CD14-positive monocyte (primary cell): ENCODE results near the gene PON2. TPM values are rescaled to one million over a fixed set of nuclear protein-coding genes. Genes with fewer than 3 reads are reported as not detected.

Experiments used
- DNase-seq, 3 donors: peaks; one replicate each; pipeline ENCODE4 v3.0.0-alpha.2; 2011 to 2022
- H2AFZ ChIP-seq: 2 replicates; pipeline ENCODE4 v1.6.0; 2012; ENCODE audit warnings: mild to moderate bottlenecking, low read depth, low read length, inconsistent platforms; ENCODE audit not compliant: insufficient read depth, poor library complexity, severe bottlenecking
- H3K27ac ChIP-seq, 2 donors: 1 replicate in 1 of 2; 2 replicates in 1 of 2; pipeline ENCODE4 v1.5.1; 2012 to 2013; ENCODE audit warnings: low read length in 2 of 2, control low read depth in 1 of 2, inconsistent platforms in 1 of 2, low read depth in 1 of 2, mild to moderate bottlenecking in 1 of 2
- H3K27me3 ChIP-seq, 2 donors: one replicate each; pipeline versions ENCODE4 v1.6.0 to v1.6.1; 2011 to 2013; ENCODE audit warnings: low read length in 2 of 2; ENCODE audit not compliant: control insufficient read depth in 2 of 2, insufficient read depth in 2 of 2
- H3K36me3 ChIP-seq, 2 donors: replicated peaks in 1 of 2; 1 replicate in 1 of 2; 2 replicates in 1 of 2; pipeline versions ENCODE4 v1.5.1 to v1.6.1; 2012 to 2013; ENCODE audit warnings: low read length in 2 of 2, control low read depth in 1 of 2, inconsistent platforms in 1 of 2, mild to moderate bottlenecking in 1 of 2; ENCODE audit not compliant: insufficient read depth in 2 of 2, control insufficient read depth in 1 of 2
- H3K4me1 ChIP-seq, 2 donors: 1 replicate in 1 of 2; 2 replicates in 1 of 2; pipeline versions ENCODE4 v1.5.1 to v1.6.1; 2012 to 2013; ENCODE audit warnings: low read length in 2 of 2, control low read depth in 1 of 2, inconsistent platforms in 1 of 2, mild to moderate bottlenecking in 1 of 2, moderate library complexity in 1 of 2; ENCODE audit not compliant: insufficient read depth in 2 of 2, control insufficient read depth in 1 of 2
- H3K4me2 ChIP-seq: replicated peaks from 2 replicates; pipeline ENCODE3; 2012; ENCODE audit warnings: low read length, moderate library complexity, mild to moderate bottlenecking; ENCODE audit not compliant: poor library complexity, severe bottlenecking; ENCODE audit errors: extremely low read depth
- H3K4me3 ChIP-seq, 3 experiments: fragments of 200-600 bp in 1 of 3; sonication (generic) in 1 of 3; replicated peaks in 1 of 3; 1 replicate in 2 of 3; 2 replicates in 1 of 3; pipeline ENCODE4 v1.5.1; 2011 to 2013; ENCODE audit warnings: low read length in 3 of 3, mild to moderate bottlenecking in 3 of 3, control low read depth in 2 of 3, low read depth in 2 of 3, inconsistent platforms in 1 of 3, moderate library complexity in 1 of 3
- H3K79me2 ChIP-seq: 2 replicates; pipeline ENCODE4 v1.6.0; 2012; ENCODE audit warnings: mild to moderate bottlenecking, control low read depth, inconsistent platforms, low read length, moderate library complexity; ENCODE audit not compliant: insufficient read depth
- H3K9ac ChIP-seq: 2 replicates; pipeline ENCODE4 v1.6.0; 2017; ENCODE audit warnings: low read length, mild to moderate bottlenecking; ENCODE audit not compliant: insufficient read depth, poor library complexity, severe bottlenecking
- H3K9me3 ChIP-seq, 2 donors: replicated peaks in 1 of 2; 1 replicate in 1 of 2; 2 replicates in 1 of 2; pipeline versions ENCODE4 v1.5.1 to v1.6.1; 2012 to 2013; ENCODE audit warnings: low read length in 2 of 2, control low read depth in 1 of 2; ENCODE audit not compliant: control insufficient read depth in 1 of 2, insufficient read depth in 1 of 2
- H4K20me1 ChIP-seq: 2 replicates; pipeline ENCODE4 v1.6.0; 2012; ENCODE audit warnings: mild to moderate bottlenecking, low read length, control low read depth, moderate library complexity; ENCODE audit not compliant: insufficient read depth
- H3K27ac Mint-ChIP-seq, 7 donors: one replicate each; pipeline ENCODE4 v1.8.0; 2020; ENCODE audit warnings: mild to moderate bottlenecking in 7 of 7, mixed read lengths in 7 of 7, moderate library complexity in 6 of 7, inconsistent platforms in 2 of 7
- H3K27me3 Mint-ChIP-seq, 3 donors: one replicate each; pipeline ENCODE4 v1.8.0; 2021 to 2022; ENCODE audit warnings: low read depth in 3 of 3, mild to moderate bottlenecking in 3 of 3, mixed read lengths in 3 of 3, moderate library complexity in 3 of 3, inconsistent platforms in 1 of 3
- H3K36me3 Mint-ChIP-seq, 2 donors: one replicate each; pipeline ENCODE4 v1.8.0; 2020; ENCODE audit warnings: mixed read lengths in 2 of 2, inconsistent platforms in 1 of 2, mild to moderate bottlenecking in 1 of 2
- H3K4me1 Mint-ChIP-seq: one replicate; pipeline ENCODE4 v1.8.0; 2020; ENCODE audit warnings: mild to moderate bottlenecking, mixed read lengths
- H3K4me3 Mint-ChIP-seq, 2 donors: one replicate each; pipeline ENCODE4 v1.8.0; 2020; ENCODE audit warnings: mild to moderate bottlenecking in 2 of 2, mixed read lengths in 2 of 2, moderate library complexity in 1 of 2
- H3K9me3 Mint-ChIP-seq, 7 donors: one replicate each; pipeline ENCODE4 v1.8.0; 2020 to 2022; ENCODE audit warnings: mixed read lengths in 7 of 7, mild to moderate bottlenecking in 6 of 7, moderate library complexity in 6 of 7, inconsistent platforms in 2 of 7
- CTCF ChIP-seq: fragments of 200-600 bp; IDR thresholded peaks from one replicate; pipeline ENCODE4 v1.8.0; 2022; ENCODE audit warnings: antibody characterized with exemption, mild to moderate bottlenecking
- WGBS: methylation state at CpG from one replicate; pipeline ENCODE4 v1.1.5; 2013; ENCODE audit warnings: missing lambda C conversion rate; ENCODE audit not compliant: insufficient coverage; 5-methylcytosine and 5-hydroxymethylcytosine counted together
- intact Hi-C, 2 donors: fragments of 100-400 bp; cut with micrococcal nuclease; formaldehyde crosslinking; loops; one replicate each; pipeline versions ENCODE4 v1.15.0 to v1.15.1; 2023
- polyA plus RNA-seq, 3 donors: library from polyadenylated mRNA; depleted of rRNA in 1 of 3; unstranded in 2 of 3; stranded (reverse) in 1 of 3; fragments of 300-500 nt in 2 of 3; fragments of >200 nt in 1 of 3; fragmentation: Illumina TruSeq in 2 of 3; gene quantifications; 1 replicate in 2 of 3; 2 replicates in 1 of 3; pipeline ENCODE4 v1.2.3, GENCODE V29; 2012 to 2021

PON2 gene
- polyA plus RNA-seq, 3 donors = 11.5 to 14.7 (median 14.4) TPM

GRCh38 chr7:95421000-95421846 lies 13.6 kb downstream of the PON2 start:
- no peaks in the 10 kb centered on the region for H3K27me3 ChIP-seq
- no peak overlapping the region for H3K4me3 ChIP-seq
- no peak overlapping the region for H3K9ac ChIP-seq
- no peaks in the 10 kb centered on the region for H4K20me1 ChIP-seq
- Mint-ChIP-seq H3K27ac (no peak overlapping the region), H3K9me3 (peaks cover 0 to 7% (median 4%) of the 10 kb centered on the region in 7 donors), H3K27me3 (no peaks in the 10 kb centered on the region), H3K4me3 (no peak overlapping the region), H3K4me1 (no peaks in the 10 kb centered on the region), H3K36me3 (peaks cover 15 to 16% of the 10 kb centered on the region in 2 donors)
- H3K36me3 ChIP-seq = peaks cover 0 to 6% of the 10 kb centered on the region in 2 donors
- H3K9me3 ChIP-seq = no peaks in the 10 kb centered on the region
- 86% methylated on average over 2 of the region's 2 CpGs for WGBS
- no peaks in the 10 kb centered on the region for H3K4me1 ChIP-seq
- no peak overlapping the region for H3K4me2 ChIP-seq
- intact Hi-C loops = no loop called here
- no peak for TF ChIP-seq CTCF
- DNase-seq = no peak
- no peaks in the 10 kb centered on the region for H3K79me2 ChIP-seq
- H3K27ac ChIP-seq = no peak overlapping the region
- no peak overlapping the region for H2AFZ ChIP-seq

- 100% methylated on average over 2 of the region's 4 CpGs for WGBS
- Mint-ChIP-seq H3K27me3 (no peaks in the 10 kb centered on the region), H3K4me3 (no peak overlapping the region), H3K4me1 (peaks cover 2% of the 10 kb centered on the region), H3K27ac (no peak overlapping the region), H3K9me3 (peaks cover 0 to 1% (median 0%) of the 10 kb centered on the region in 7 donors), H3K36me3 (peaks cover 14 to 17% of the 10 kb centered on the region in 2 donors)
- Histone ChIP-seq H3K79me2 (no peaks in the 10 kb centered on the region), H3K9me3 (no peaks in the 10 kb centered on the region), H3K36me3 (peaks cover 4 to 15% of the 10 kb centered on the region in 2 donors), H2AFZ (no peak overlapping the region), H3K27ac (no peak overlapping the region), H3K4me2 (no peak overlapping the region), H4K20me1 (no peaks in the 10 kb centered on the region), H3K27me3 (no peaks in the 10 kb centered on the region), H3K4me1 (no peaks in the 10 kb centered on the region), H3K9ac (no peak overlapping the region), H3K4me3 (no peak overlapping the region)
- TF ChIP-seq CTCF = no peak
- intact Hi-C loops = no loop called here
- no peak for DNase-seq
Measured at GRCh38 chr7:95412075-95412474, 22.8 kb downstream of the PON2 start.
